ENCODE measurements around the gene QSOX2. TPM values are rescaled to one million over a fixed set of nuclear protein-coding genes. Genes with fewer than 3 reads are reported as not detected.
"Not testable (repeated sequence)": the region's sequence is repeated elsewhere in the genome, so short reads cannot be mapped to it uniquely, and the experiment has no call there.

The QSOX2 gene
- total RNA-seq, 1 donor from 2014 or later, result 10.3 TPM

GRCh38 chr9:136239135-136239982 is 6.3 kb downstream of the QSOX2 start:
- DNase-seq (ENCODE audit: low spot score), result no peak

- DNase-seq (ENCODE audit: low spot score), result no peak
Observed at GRCh38 chr9:136238342-136238732, 7.3 kb downstream of the QSOX2 start.

- DNase-seq (ENCODE audit: low spot score), result no peak
Observed at GRCh38 chr9:136237486-136238341, 7.9 kb downstream of the QSOX2 start.

- DNase-seq (ENCODE audit: low spot score), result not testable (repeated sequence)
Observed at GRCh38 chr9:136236471-136237410, 8.9 kb downstream of the QSOX2 start.

- no peak for DNase-seq (ENCODE audit: low spot score)
Observed at GRCh38 chr9:136235709-136236455, 9.7 kb downstream of the QSOX2 start.

GRCh38 chr9:136235171-136235570 is 10.4 kb downstream of the QSOX2 start:
- DNase-seq (ENCODE audit: low spot score), result no peak

GRCh38 chr9:136234597-136234996 is 11.0 kb downstream of the QSOX2 start:
- no peak for DNase-seq (ENCODE audit: low spot score)

- no peak for DNase-seq (ENCODE audit: low spot score)
Observed at GRCh38 chr9:136233868-136234267, 11.7 kb downstream of the QSOX2 start.

- DNase-seq (ENCODE audit: low spot score), result no peak
Observed at GRCh38 chr9:136233411-136233810, 12.2 kb downstream of the QSOX2 start.

GRCh38 chr9:136232969-136233368 is 12.6 kb downstream of the QSOX2 start:
- DNase-seq (ENCODE audit: low spot score), result no peak

GRCh38 chr9:136231478-136232297 is 13.9 kb downstream of the QSOX2 start:
- no peak for DNase-seq (ENCODE audit: low spot score)

- no peak for DNase-seq (ENCODE audit: low spot score)
Observed at GRCh38 chr9:136230773-136231172, 14.8 kb downstream of the QSOX2 start.

GRCh38 chr9:136230365-136230764 is 15.2 kb downstream of the QSOX2 start:
- DNase-seq (ENCODE audit: low spot score), result no peak

GRCh38 chr9:136229096-136230065 is 16.2 kb downstream of the QSOX2 start:
- no peak for DNase-seq (ENCODE audit: low spot score)

GRCh38 chr9:136228107-136228875 is 17.3 kb downstream of the QSOX2 start:
- DNase-seq (ENCODE audit: low spot score), result no peak

- DNase-seq (ENCODE audit: low spot score), result no peak
Observed at GRCh38 chr9:136226680-136227407, 18.8 kb downstream of the QSOX2 start.

Data from mesenteric fat pad (tissue), 1 donor.